Fibroblast of skin of right quadriceps (primary cell): ENCODE measurements around the gene HOXC13.
A peak's percentile ranks its signal among the peaks of the same experiment; 100 is the strongest.

ENCODE experiments used
- DNase-seq: peaks from one replicate; pipeline ENCODE4 v3.0.0-alpha.2; 2013

HOXC13 gene

DNA sequence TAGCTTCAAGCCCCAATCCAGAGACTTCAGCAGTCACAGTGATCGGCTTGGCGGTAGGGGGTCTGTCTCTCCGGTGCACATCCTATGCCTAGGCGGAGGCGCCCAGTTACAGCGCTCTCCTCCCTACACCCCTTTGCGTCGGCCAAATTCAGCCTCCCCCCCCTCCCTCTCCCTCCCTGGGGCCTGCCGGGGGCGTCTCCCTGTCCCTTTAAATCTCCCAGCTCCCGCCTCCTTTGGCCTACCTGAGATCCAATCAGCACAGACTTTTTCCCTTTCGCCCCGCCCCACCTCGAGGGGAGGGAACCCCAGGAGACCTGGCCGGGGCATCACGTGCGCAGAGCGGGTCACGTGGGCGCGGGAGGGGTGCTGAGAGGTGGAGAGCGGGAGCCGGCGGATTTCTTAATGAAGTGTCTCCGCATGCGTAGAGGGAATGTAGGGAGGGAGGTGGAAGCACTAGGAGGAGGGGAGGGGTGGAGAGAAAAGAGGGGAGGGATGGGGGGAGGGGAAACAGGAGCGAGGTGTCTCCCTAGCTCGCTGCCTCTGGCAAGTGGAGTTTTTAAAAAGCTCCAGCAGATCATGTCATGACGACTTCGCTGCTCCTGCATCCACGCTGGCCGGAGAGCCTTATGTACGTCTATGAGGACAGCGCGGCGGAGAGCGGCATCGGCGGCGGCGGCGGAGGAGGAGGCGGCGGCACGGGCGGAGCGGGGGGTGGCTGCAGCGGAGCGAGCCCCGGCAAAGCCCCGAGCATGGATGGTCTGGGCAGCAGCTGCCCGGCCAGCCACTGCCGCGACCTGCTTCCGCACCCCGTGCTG, at the start of gene HOXC13:
TSS of gene HOXC13 (plus strand) at position 506 of the 815 bp plus-strand sequence. CDS start at position 582, 76 bp downstream.
- DNase-seq: peak; percentile 80

GRCh38 chr12:53890081-53890480, 48.5 kb upstream of the HOXC13 start:
- no peak for DNase-seq

GRCh38 chr12:53892762-53893395, 45.8 kb upstream of the HOXC13 start:
- DNase-seq: no peak

DNA sequence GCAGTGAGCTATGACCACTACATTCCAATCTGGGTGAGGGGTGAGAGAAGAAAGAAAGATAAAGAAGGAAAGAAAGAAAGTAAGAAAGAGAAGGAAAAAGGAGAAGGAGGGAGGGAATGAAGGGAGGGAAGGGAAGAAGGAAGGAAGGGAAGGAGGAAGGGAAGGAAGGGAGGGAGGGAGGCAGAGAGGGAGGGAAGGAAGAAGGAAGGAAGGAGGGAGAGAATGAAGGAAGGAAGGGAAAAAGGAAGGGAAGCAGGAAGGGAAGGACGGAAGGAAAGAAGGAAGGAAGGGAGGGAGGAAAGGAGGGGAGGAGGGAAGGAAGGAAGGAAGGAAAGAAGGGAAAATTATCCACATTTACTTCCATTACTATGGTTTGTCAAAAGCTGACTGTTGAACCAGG, 39.4 kb upstream of the HOXC13 start:
- DNase-seq: no peak

- no peak for DNase-seq
Measured at GRCh38 chr12:53907103-53907502, 31.5 kb upstream of the HOXC13 start.

- no peak for DNase-seq
Measured at GRCh38 chr12:53916788-53917655, 21.6 kb upstream of the HOXC13 start.

- DNase-seq: no peak
Measured at GRCh38 chr12:53924521-53925405, 13.9 kb upstream of the HOXC13 start.

- no peak for DNase-seq
Measured at GRCh38 chr12:53927220-53928029, 11.2 kb upstream of the HOXC13 start.

DNA sequence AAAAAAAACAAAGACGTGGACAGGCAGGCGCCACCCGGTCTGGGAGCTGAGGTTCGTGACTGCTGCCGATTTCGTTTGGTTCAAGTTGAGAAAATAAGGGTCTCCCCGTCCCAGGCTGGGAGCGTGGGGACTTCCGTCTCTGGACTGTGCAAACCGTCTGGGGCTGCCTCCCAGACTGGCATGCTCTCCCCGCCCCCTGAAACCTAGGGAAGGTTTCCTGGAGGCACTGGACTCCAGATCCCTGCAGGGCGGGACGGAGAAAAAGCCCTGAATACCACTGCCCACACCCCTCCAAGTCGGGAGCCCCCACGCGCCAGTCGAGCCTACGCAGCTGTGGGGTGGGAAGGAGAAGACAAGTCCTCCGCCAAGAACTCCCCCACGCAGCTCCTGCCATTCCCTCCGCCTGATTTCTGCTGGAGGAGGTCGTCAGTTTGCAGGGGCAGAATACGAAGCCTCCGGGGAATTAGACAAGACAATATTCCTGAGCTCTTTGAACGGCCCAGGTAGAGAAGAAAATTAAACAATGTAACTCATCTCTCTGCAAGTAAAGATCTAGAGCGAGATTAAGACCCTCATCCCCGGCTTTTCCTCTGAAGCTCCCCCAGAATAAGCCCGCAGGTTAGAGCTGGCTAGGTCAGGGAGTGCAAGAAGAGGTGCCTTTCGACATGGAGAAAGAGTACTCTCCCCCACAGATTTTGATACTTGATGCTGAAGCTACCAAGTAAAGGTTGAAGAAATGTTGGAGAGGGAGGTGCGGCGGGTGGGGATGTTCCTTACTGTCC, 10.4 kb upstream of the HOXC13 start:
- no peak for DNase-seq

- no peak for DNase-seq
Measured at GRCh38 chr12:53929527-53929926, 9.1 kb upstream of the HOXC13 start.

DNA sequence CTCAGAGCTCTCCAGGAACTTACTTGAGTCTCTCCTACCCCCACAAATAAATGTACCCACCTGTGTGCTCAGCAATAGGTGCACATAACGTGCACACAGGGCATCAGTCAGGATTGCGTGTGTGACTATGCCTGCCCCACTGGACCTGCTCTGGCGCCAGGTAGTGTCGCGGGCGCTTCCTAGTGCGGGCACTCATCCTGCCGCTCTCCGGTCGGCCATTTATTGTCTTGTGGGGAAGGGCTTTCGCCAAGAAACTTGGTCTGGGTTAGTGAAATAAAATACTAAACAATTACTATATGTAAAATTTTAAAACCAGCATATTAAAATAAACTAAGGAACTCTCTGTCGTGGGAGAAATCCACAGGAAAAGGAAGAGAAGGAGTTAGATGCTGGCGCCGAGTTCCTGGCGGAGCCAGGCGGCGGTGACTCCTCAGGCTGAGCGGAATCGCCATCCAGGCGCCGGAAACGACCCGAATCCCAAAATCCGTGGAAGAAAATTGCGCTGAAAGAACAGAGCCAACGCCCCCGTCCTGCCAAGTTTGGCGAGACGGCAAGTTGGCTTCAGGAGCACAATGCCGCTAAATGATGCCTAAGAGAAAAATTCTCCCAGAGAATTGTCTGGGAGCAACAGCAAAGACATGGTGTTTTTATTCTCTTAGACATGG, 7.9 kb upstream of the HOXC13 start:
- no peak for DNase-seq

DNA sequence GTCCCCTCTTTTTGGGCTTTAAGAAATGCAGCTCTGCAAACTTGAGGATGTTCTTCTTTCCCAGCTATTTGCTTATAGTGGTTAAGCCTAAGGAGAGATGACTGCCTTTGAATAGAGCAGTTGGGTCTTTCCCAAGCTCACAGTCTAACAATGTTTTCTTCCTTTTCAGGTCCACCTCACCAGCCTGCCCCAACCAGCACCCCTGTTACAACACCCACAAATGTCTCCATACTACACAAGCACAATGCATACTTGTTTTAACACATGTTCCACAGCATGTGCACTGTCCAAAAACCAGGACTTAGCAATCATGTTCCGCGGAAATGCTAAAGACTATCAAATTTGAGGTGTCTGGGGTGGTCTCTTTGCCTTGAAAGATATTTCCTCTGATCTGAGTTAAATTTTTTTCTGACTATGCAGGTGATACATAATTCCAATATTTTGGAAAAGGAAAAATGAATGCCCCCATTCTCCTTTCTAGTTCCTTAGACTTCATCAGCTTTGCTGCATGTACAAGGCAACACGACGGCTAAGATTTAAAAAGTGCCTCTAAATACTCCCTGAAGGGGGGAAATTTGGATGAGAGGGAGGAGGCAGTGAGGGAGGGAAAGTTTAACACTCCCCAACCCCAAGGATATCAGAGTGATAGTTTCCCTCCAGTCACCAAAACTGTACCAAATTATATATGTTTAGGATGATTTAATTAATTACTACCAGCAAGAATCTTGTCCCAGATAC, 6.6 kb upstream of the HOXC13 start:
- DNase-seq: no peak

DNA sequence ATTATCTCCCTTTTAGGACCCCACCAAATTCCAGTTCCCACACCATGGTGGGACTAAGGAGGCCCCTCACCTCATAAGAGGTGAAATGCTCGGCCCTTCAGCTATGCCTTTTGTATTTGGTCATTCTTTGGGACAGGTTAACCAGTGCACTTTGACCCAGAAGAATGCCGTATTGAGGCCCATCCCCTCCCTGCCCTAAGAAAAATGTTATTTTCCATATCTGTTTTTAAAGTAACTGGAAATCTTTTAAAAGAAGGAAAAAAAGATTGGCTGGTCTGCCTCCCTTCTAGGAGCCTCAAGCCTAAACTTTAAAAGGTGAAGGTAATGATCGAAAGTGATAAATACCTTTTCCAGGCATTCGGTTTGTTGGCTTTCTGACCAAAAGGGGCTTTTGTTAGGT, 5.7 kb upstream of the HOXC13 start:
- no peak for DNase-seq

GRCh38 chr12:53935383-53936341, 3.0 kb upstream of the HOXC13 start:
- no peak for DNase-seq

GRCh38 chr12:53937099-53937498, 1.5 kb upstream of the HOXC13 start:
- DNase-seq: no peak

DNA sequence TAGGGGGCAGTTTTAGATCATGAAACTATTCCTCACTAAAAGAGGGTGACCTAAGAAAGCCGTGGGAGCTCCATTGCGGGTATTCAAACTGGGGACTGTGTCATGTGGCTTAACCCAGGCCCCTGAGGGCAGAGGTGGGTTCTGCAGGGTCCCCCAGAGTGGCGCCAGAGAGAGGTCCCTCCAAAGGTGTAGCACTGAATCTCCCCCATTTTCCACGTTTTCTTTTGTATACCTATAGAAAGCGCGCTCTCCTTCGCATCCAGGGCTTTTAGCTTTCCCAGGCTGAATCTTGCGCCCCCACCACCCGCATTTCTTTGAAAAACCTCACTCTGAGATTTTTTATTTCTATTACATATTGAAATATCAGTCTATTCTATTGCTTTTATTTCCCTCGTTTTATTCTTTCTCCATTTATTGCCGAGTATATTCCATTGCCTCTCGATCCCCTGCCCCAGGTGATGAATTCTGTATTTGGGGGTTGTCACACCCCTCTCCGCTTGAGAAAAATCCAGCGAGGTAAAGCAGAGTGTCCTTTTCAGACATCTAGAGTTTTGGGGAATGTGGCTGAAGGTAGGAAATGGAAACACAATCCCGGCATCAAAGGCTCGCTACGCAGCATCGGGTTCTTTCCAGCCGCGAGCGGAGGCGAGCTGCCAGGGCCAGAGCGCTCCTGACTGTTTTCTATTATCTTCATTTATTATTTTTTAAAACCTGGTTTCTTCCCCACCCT, 870 bp upstream of the HOXC13 start:
- no peak for DNase-seq
